Neuronal stem cell (in vitro differentiated cells): ENCODE data around the gene DLGAP4.

ENCODE experiments used
- DNase-seq: peaks from one replicate; pipeline ENCODE4 v3.0.0-alpha.2; 2013; ENCODE audit warnings: low spot score
- H2AFZ ChIP-seq: one replicate; pipeline ENCODE4 v1.6.1; 2013; ENCODE audit warnings: mild to moderate bottlenecking, low read length, inconsistent platforms
- H2AK5ac ChIP-seq: 2 replicates; pipeline ENCODE4 v1.6.1; 2013; ENCODE audit warnings: low read depth, mild to moderate bottlenecking, inconsistent platforms, low read length, moderate library complexity, mixed read lengths
- H2BK120ac ChIP-seq: 2 replicates; pipeline ENCODE4 v1.6.1; 2013; ENCODE audit warnings: low read depth, mild to moderate bottlenecking, inconsistent platforms, low read length, moderate library complexity, mixed read lengths
- H2BK12ac ChIP-seq: one replicate; pipeline ENCODE4 v1.6.1; 2013; ENCODE audit warnings: low read length, inconsistent platforms
- H2BK15ac ChIP-seq: 2 replicates; pipeline ENCODE4 v1.6.1; 2013; ENCODE audit warnings: mild to moderate bottlenecking, low read length, inconsistent platforms, mixed read lengths
- H2BK5ac ChIP-seq: one replicate; pipeline ENCODE4 v1.6.1; 2013; ENCODE audit warnings: inconsistent platforms, mild to moderate bottlenecking, low read length, moderate library complexity
- H3K14ac ChIP-seq: one replicate; pipeline ENCODE4 v1.6.1; 2013; ENCODE audit warnings: low read length, inconsistent platforms
- H3K18ac ChIP-seq: 2 replicates; pipeline ENCODE4 v1.6.1; 2013; ENCODE audit warnings: low read length, inconsistent platforms
- H3K23ac ChIP-seq: 2 replicates; pipeline ENCODE4 v1.6.1; 2013; ENCODE audit warnings: low read depth, mild to moderate bottlenecking, mixed read lengths, low read length, inconsistent platforms; ENCODE audit not compliant: poor library complexity
- H3K27ac ChIP-seq: replicated peaks from 3 replicates; pipeline ENCODE4 v1.5.1; 2013; ENCODE audit warnings: low read length, inconsistent platforms
- H3K27me3 ChIP-seq, 3 experiments: 2 replicates each; pipeline ENCODE4 v1.6.1; 2013; ENCODE audit warnings: low read length in 3 of 3, mild to moderate bottlenecking in 2 of 3, inconsistent platforms in 1 of 3, low read depth in 1 of 3, mixed read lengths in 1 of 3, moderate library complexity in 1 of 3; ENCODE audit not compliant: control insufficient read depth in 3 of 3, insufficient read depth in 3 of 3
- H3K36me3 ChIP-seq, 2 donors: replicated peaks in 1 of 2; 2 replicates each; pipeline ENCODE4 v1.6.1; 2013; ENCODE audit warnings: low read length in 2 of 2; ENCODE audit not compliant: control insufficient read depth in 2 of 2, insufficient read depth in 2 of 2
- H3K4ac ChIP-seq: 2 replicates; pipeline ENCODE4 v1.6.1; 2013; ENCODE audit warnings: inconsistent platforms, mild to moderate bottlenecking, low read length, moderate library complexity
- H3K4me1 ChIP-seq, 2 donors: 1 replicate in 1 of 2; 2 replicates in 1 of 2; pipeline ENCODE4 v1.6.1; 2013; ENCODE audit warnings: low read length in 2 of 2, low read depth in 1 of 2; ENCODE audit not compliant: control insufficient read depth in 2 of 2, insufficient read depth in 1 of 2
- H3K4me2 ChIP-seq: one replicate; pipeline ENCODE4 v1.6.1; 2013; ENCODE audit warnings: mild to moderate bottlenecking, low read length, inconsistent platforms; ENCODE audit not compliant: insufficient read depth, poor library complexity, severe bottlenecking
- H3K4me3 ChIP-seq, 2 donors: 2 replicates each; pipeline ENCODE4 v1.5.1; 2013; ENCODE audit warnings: low read length in 2 of 2, mild to moderate bottlenecking in 2 of 2, inconsistent platforms in 1 of 2, moderate library complexity in 1 of 2
- H3K79me1 ChIP-seq: one replicate; pipeline ENCODE4 v1.6.1; 2013; ENCODE audit warnings: low read depth, mild to moderate bottlenecking, inconsistent platforms, low read length, moderate library complexity
- H3K9ac ChIP-seq: one replicate; pipeline ENCODE4 v1.6.1; 2013; ENCODE audit warnings: mild to moderate bottlenecking, low read depth, low read length, inconsistent platforms; ENCODE audit not compliant: poor library complexity
- H3K9me3 ChIP-seq, 2 donors: replicated peaks in 1 of 2; 2 replicates each; pipeline versions ENCODE3 to v1.6.1; 2013; ENCODE audit warnings: low read length in 2 of 2, mild to moderate bottlenecking in 2 of 2, inconsistent platforms in 1 of 2, low read depth in 1 of 2, mixed read lengths in 1 of 2, moderate library complexity in 1 of 2; ENCODE audit not compliant: control insufficient read depth in 2 of 2, insufficient read depth in 1 of 2
- H4K8ac ChIP-seq: one replicate; pipeline ENCODE4 v1.6.1; 2013; ENCODE audit warnings: low read depth, mild to moderate bottlenecking, inconsistent platforms, low read length, moderate library complexity
- H4K91ac ChIP-seq: one replicate; pipeline ENCODE4 v1.6.1; 2013; ENCODE audit warnings: low read length, low read depth, mild to moderate bottlenecking, inconsistent platforms; ENCODE audit not compliant: poor library complexity
- WGBS, 2 donors: extraction: QIAGEN DNeasy Blood & Tissue Kit; methylation state at CpG; one replicate each; pipeline ENCODE4 v1.1.7; 2013; ENCODE audit warnings: missing lambda C conversion rate in 2 of 2, mixed read lengths in 1 of 2; ENCODE audit not compliant: insufficient read length in 2 of 2, insufficient replicate concordance in 1 of 2; ENCODE audit errors: extremely low coverage in 2 of 2; 5-methylcytosine and 5-hydroxymethylcytosine counted together

Gene DLGAP4

DNA sequence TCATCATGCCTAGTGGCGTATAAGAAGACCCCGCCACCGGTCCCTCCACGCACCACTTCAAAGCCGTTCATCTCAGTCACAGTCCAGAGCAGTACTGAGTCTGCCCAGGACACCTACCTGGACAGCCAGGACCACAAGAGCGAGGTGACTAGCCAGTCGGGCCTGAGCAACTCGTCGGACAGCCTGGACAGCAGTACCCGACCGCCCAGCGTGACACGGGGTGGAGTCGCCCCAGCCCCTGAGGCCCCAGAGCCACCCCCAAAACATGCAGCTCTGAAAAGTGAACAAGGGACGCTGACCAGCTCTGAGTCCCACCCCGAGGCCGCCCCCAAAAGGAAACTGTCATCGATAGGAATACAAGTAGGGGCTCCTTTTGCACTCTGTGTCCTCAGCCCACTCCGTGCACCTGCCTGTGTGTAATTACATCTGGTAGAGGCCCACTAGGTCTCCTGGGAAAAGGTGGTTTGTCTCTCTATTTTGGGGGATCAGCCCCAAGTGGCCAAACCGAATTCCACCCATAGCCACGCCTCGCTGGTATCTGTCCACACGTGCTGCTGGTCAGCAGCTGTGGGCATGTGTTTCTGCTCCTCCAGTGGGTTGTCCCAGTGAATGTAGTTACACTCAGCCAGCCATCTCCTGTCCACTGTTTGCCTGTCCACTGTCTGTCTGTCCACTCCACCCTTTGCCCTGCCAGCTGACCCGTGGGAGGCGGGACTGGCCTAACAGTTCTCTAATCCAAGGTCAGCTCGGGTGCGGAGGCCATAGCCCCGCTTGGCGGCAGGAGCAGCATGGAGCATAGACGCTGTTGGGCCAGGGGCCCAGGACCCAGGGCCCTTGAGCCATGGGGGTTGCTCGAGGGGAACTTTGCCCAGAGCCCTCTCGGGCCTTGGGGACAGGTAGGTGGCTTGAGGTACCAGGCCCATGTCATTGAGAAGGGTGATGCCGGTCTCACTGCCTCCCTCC is 190.8 kb downstream of the DLGAP4 start:
- Histone ChIP-seq H3K4ac (no peak overlapping the region), H3K4me3 (no peak overlapping the region), H3K36me3 (peaks cover 47 to 94% of the 10 kb centered on the region in 2 donors), H2BK12ac (no peak overlapping the region), H3K4me1 (peaks cover 8 to 36% of the 10 kb centered on the region in 2 donors), H4K8ac (no peak overlapping the region), H3K79me1 (peaks cover 15% of the 10 kb centered on the region), H3K27me3 (no peaks in the 10 kb centered on the region), H3K14ac (peak overlapping the region; percentile 39), H2BK15ac (no peak overlapping the region), H2BK120ac (no peak overlapping the region), H3K27ac (peak overlapping the region; percentile 59), H4K91ac (no peak overlapping the region), H2AFZ (no peak overlapping the region), H3K9ac (peak overlapping the region; percentile 46), H2BK5ac (no peak overlapping the region), H3K18ac (peak overlapping the region; percentile 37), H3K23ac (no peak overlapping the region), H2AK5ac (peak overlapping the region; percentile 30), H3K9me3 (no peaks in the 10 kb centered on the region), H3K4me2 (no peak overlapping the region)
- WGBS, 2 donors, result no CpG with 5 or more reads among the region's 33 CpGs
- DNase-seq, result no peak

GRCh38 chr20:36497856-36498255 is 191.7 kb downstream of the DLGAP4 start:
- Histone ChIP-seq H3K4me2 (no peak overlapping the region), H2BK12ac (no peak overlapping the region), H2BK5ac (no peak overlapping the region), H3K14ac (no peak overlapping the region), H3K18ac (no peak overlapping the region), H2BK15ac (no peak overlapping the region), H3K4me3 (no peak overlapping the region), H3K4me1 (peaks cover 8 to 33% of the 10 kb centered on the region in 2 donors), H3K23ac (no peak overlapping the region), H4K8ac (no peak overlapping the region), H3K27ac (peak overlapping the region; percentile 59), H2AK5ac (no peak overlapping the region), H4K91ac (no peak overlapping the region), H3K9me3 (no peaks in the 10 kb centered on the region), H3K27me3 (no peaks in the 10 kb centered on the region), H3K9ac (no peak overlapping the region), H3K4ac (no peak overlapping the region), H3K79me1 (peaks cover 15% of the 10 kb centered on the region), H3K36me3 (peaks cover 47 to 92% of the 10 kb centered on the region in 2 donors), H2AFZ (no peak overlapping the region), H2BK120ac (no peak overlapping the region)
- DNase-seq, result peak; percentile 70
- whole genome bisulfite sequencing, 2 donors, result no CpG with 5 or more reads among the region's 4 CpGs

DNA sequence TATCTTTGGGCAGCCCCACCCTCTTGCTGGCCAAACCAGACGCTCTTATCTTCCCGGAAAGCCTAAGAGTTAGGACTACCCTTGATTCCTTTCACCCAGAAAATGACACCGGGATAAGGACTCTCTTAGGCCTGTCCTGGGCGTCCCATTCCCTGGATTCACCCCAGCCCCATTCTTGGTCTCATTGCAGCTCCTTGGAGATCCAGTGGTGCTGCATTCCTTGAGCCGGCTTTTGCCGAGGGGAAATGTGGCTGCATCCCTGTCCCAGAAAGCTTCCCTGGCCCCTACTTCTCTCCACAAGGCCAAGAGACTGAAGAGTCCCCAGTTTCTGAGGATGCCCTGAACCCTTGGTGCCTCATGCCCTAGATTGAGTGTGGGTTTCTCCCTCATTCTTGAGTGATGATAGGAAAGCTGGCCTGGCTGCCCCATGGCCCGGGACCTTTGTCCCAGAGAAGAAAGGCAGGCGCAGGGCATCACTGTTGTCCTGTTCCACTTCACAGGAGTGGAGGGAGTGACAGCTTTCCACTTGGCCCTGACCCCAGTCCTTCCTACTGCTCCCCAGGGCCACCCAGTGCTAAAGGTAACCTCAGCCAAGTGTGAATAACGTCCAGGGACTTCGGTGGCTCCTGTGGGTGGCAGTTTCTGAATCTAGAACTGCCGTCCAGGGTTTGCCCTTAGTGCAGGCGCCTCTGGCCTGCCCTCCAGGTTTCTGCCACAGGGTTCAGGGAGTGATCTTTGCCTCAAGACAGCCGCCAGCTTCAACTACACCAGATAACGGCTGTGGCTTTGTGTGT is 192.4 kb downstream of the DLGAP4 start:
- no peak overlapping the region for H2AFZ ChIP-seq
- H3K14ac ChIP-seq, result no peak overlapping the region
- H3K79me1 ChIP-seq, result peaks cover 13% of the 10 kb centered on the region
- H3K4ac ChIP-seq, result no peak overlapping the region
- no peak overlapping the region for H2BK12ac ChIP-seq
- peaks cover 8 to 29% of the 10 kb centered on the region in 2 donors for H3K4me1 ChIP-seq
- H4K8ac ChIP-seq, result no peak overlapping the region
- H3K18ac ChIP-seq, result peak overlapping the region; percentile 78
- H2BK15ac ChIP-seq, result no peak overlapping the region
- H3K23ac ChIP-seq, result no peak overlapping the region
- no CpG with 5 or more reads among the region's 14 CpGs for WGBS, 2 donors
- H2BK5ac ChIP-seq, result no peak overlapping the region
- H3K36me3 ChIP-seq, result peaks cover 51 to 92% of the 10 kb centered on the region in 2 donors
- no peak overlapping the region for H3K9ac ChIP-seq
- DNase-seq, result no peak
- no peaks in the 10 kb centered on the region for H3K9me3 ChIP-seq
- H3K4me3 ChIP-seq, result no peak overlapping the region
- H3K27me3 ChIP-seq, result no peaks in the 10 kb centered on the region
- peak overlapping the region; percentile 56 for H3K27ac ChIP-seq
- H2BK120ac ChIP-seq, result no peak overlapping the region
- H3K4me2 ChIP-seq, result no peak overlapping the region
- no peak overlapping the region for H4K91ac ChIP-seq
- H2AK5ac ChIP-seq, result peak overlapping the region; percentile 40

DNA sequence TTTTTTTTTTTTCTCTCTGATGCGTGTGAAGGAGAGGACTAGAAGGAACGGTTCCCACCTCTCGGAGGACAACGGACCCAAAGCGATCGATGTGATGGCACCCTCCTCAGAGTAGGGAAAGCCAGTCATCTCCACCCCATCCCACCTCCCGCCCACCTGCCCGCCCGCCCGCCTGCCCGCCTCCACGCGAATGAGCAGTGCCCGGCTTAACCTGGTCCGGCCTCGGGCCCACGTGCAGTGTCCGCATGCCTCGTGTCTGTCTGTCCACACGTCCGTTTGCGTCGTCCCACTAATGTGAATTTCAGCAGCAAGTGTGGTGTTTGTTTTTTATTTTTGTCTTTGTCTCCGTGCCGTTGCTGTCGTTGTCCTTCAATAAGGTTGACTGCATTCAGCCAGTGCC is 193.1 kb downstream of the DLGAP4 start:
- no peak overlapping the region for H2AFZ ChIP-seq
- no peak overlapping the region for H2BK120ac ChIP-seq
- H3K4me2 ChIP-seq, result no peak overlapping the region
- H3K4me1 ChIP-seq, result peaks cover 8 to 23% of the 10 kb centered on the region in 2 donors
- peak overlapping the region; percentile 27 for H2AK5ac ChIP-seq
- H2BK12ac ChIP-seq, result no peak overlapping the region
- H3K4me3 ChIP-seq, result no peak overlapping the region
- no peak overlapping the region for H2BK15ac ChIP-seq
- no CpG with 5 or more reads among the region's 26 CpGs for WGBS, 2 donors
- H3K18ac ChIP-seq, result no peak overlapping the region
- no peaks in the 10 kb centered on the region for H3K27me3 ChIP-seq
- no peak overlapping the region for H3K9ac ChIP-seq
- H3K9me3 ChIP-seq, result no peaks in the 10 kb centered on the region
- H2BK5ac ChIP-seq, result peak overlapping the region; percentile 83
- no peak overlapping the region for H4K91ac ChIP-seq
- H4K8ac ChIP-seq, result no peak overlapping the region
- peaks cover 13% of the 10 kb centered on the region for H3K79me1 ChIP-seq
- no peak overlapping the region for H3K4ac ChIP-seq
- H3K36me3 ChIP-seq, result peaks cover 53 to 92% of the 10 kb centered on the region in 2 donors
- H3K23ac ChIP-seq, result no peak overlapping the region
- no peak overlapping the region for H3K27ac ChIP-seq
- DNase-seq, result no peak
- H3K14ac ChIP-seq, result no peak overlapping the region
